Body of pancreas (tissue), 4 donors: ENCODE data around the gene RNLS. TPM values are rescaled to one million over a fixed set of nuclear protein-coding genes. Genes with fewer than 3 reads are reported as not detected.

ENCODE experiments used
- ATAC-seq: fragments of 150-250 bp; one replicate; pipeline ENCODE4 v1.9.1; 2016
- DNase-seq, 4 donors: peaks; one replicate each; pipeline ENCODE4 v3.0.0-alpha.2; 2019
- H3K27ac ChIP-seq, 4 donors: fragments of 200-600 bp; sonication (generic); 1 replicate in 3 of 4; 2 replicates in 1 of 4; pipeline versions ENCODE4 v1.5.1 to v1.6.1; 2016 to 2019; ENCODE audit warnings: mild to moderate bottlenecking in 1 of 4, mixed read lengths in 1 of 4, moderate library complexity in 1 of 4
- H3K27me3 ChIP-seq, 2 donors: fragments of 200-600 bp; sonication (generic); one replicate each; pipeline ENCODE4 v1.6.0; 2016; ENCODE audit warnings: mild to moderate bottlenecking in 1 of 2
- H3K36me3 ChIP-seq, 2 donors: fragments of 200-600 bp; sonication (generic); replicated peaks in 1 of 2; 2 replicates each; pipeline ENCODE4 v1.5.1; 2016; ENCODE audit warnings: low read depth in 2 of 2; ENCODE audit not compliant: insufficient read depth in 1 of 2
- H3K4me1 ChIP-seq: fragments of 200-600 bp; sonication (generic); one replicate; pipeline ENCODE4 v1.6.0; 2016
- H3K4me3 ChIP-seq, 2 donors: fragments of 200-600 bp; sonication (generic); 1 replicate in 1 of 2; 2 replicates in 1 of 2; pipeline ENCODE4 v1.5.1; 2016 to 2019
- H3K9me3 ChIP-seq, 3 donors: fragments of 200-600 bp; sonication (generic); 1 replicate in 2 of 3; 2 replicates in 1 of 3; pipeline ENCODE4 v1.5.1; 2016
- CTCF ChIP-seq, 7 experiments: fragments of 450-650 bp in 4 of 7; fragments of 200-600 bp in 3 of 7; sonication (generic) in 3 of 7; IDR thresholded peaks; one replicate each; pipeline ENCODE4 v1.5.1; 2016 to 2019; ENCODE audit warnings: antibody characterized with exemption in 7 of 7
- POLR2A ChIP-seq, 3 donors: fragments of 450-650 bp; IDR thresholded peaks; one replicate each; pipeline ENCODE4 v1.6.1; 2016; ENCODE audit warnings: antibody characterized with exemption in 3 of 3, mild to moderate bottlenecking in 2 of 3
- WGBS, 2 donors: methylation state at CpG; one replicate each; pipeline ENCODE4 v1.1.5; 2017; 5-methylcytosine and 5-hydroxymethylcytosine counted together
- intact Hi-C: fragments of 100-400 bp; cut with DNase I; formaldehyde crosslinking; loops from one replicate; pipeline ENCODE4 v1.15.1; 2023
- total RNA-seq, 2 donors: library from RNA; depleted of rRNA; stranded (reverse); fragments of >200 nt; gene quantifications; one replicate each; pipeline ENCODE4 v1.1.0, GENCODE V29; 2016

The RNLS gene
- total RNA-seq, 2 donors from 2014 or later, result 7.9 to 26.5 TPM

DNA sequence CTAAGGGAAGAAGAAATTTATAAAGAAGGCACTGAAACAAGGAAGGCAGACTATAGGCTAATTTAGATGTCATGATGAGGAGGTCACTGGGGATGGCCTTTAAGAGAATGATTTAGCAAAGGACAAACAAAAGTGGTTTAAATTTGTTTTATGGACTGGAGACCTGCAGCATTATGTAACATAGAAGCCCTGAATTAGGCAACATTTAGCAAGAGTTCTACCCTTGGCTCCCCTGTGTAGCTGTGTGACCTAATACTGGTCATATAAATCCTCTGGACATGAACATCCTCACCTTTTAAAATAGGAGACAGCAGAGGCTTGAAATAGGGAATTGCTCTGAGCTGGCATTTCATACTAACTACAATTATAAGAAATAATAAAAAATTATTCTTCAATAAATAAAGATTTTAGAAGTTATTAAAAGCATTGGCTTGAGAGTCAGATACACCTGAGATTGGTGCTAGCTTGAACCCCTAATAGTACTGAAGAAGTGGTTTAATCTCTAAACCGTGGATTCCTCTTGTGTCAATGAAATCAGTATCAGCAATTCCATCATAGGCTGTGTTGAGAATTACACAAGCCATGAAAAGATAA lies 48.9 kb downstream of the RNLS start:
- DNase-seq, result no peak
- H3K36me3 ChIP-seq, result no peaks in the 10 kb centered on the region
- intact Hi-C loops, result no loop called here

DNA sequence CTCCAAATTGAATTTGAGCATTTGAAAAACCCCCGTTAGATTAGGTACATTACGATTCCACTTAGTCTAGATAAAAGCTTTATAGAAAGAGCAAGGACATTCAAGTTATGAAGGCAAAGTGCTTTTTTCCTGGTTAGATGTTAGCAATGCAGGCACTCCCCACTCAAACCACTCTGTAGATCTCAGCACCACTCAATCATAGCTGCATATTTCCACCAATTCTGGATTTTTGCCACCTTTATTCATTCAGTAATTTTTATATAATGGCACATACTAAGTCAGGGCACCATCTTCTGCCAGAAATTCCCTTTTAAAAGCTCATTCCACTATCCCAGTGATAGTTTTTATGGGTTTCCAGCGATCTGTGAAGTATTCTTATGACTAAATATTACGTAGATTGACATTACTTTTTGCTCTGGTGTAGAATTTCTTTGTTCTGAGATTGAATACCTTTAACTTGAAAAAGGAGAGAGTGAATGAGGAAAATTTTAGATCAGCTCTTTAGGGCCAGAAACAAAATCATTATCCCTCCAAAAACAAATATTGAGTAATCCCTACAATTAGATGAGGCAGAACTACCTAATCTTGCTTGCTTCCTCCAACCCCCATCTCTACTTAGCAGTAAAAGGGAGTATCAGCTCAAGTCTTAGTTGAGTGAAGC lies 51.6 kb downstream of the RNLS start:
- no peak for ATAC-seq
- Histone ChIP-seq H3K27me3 (no peaks in the 10 kb centered on the region), H3K27ac (no peak overlapping the region), H3K36me3 (no peaks in the 10 kb centered on the region), H3K4me3 (no peak overlapping the region), H3K4me1 (no peaks in the 10 kb centered on the region), H3K9me3 (no peaks in the 10 kb centered on the region)
- TF ChIP-seq POLR2A (IDR thresholded peaks at IDR 0.05) (no peak), CTCF (IDR thresholded peaks at IDR 0.05) (no peak)
- WGBS, 2 donors, result 72 to 79% methylated on average over 4 of the region's 4 CpGs
- no peak for DNase-seq
- intact Hi-C loops, result no loop called here

More for the DNA sequence above, 48.9 kb downstream of the RNLS start:
- ATAC-seq, result no peak
- no peak for TF ChIP-seq POLR2A (IDR thresholded peaks at IDR 0.05)
- no peak for TF ChIP-seq CTCF (IDR thresholded peaks at IDR 0.05)
- 55 to 80% methylated on average over 1 of the region's 1 CpG for WGBS, 2 donors
- Histone ChIP-seq H3K27ac (no peak overlapping the region), H3K9me3 (no peaks in the 10 kb centered on the region), H3K4me1 (no peaks in the 10 kb centered on the region), H3K27me3 (no peaks in the 10 kb centered on the region), H3K4me3 (no peak overlapping the region)

DNA sequence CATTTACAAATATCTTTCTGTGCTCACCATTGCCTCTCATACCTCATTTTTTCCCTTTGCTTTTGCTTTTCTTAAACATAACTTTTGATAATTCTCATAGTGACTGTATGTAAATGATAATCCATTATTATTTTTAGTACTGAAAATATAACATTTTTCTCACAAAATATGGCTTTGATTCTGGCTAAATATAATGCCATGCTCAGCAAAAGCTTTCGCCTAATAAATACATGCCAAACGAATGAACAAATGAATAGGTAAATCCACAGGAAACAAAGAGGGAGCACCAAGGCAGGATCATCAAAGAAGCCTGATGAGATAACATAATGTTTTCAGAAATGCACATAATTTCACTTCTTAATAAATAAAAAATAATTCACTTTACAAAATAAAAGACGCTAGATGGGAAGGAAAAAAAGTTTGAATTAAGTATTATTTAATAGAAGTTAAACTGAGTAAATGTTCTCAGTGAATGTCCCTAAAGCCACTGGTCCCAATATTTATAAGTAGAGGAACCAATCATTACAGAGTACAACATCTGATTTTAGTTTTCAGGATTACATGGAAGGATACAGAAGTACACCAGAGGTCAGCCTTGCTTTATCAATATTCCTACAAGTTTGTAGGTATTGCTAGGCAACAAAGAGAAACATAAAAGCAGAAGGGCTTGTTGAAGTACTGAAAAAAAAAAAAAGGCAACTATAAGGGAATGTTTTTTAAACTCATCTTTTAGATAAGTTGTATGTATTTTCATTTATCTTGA lies 52.3 kb downstream of the RNLS start:
- Histone ChIP-seq H3K4me3 (no peak overlapping the region), H3K36me3 (no peaks in the 10 kb centered on the region), H3K4me1 (peaks cover 3% of the 10 kb centered on the region), H3K27ac (no peak overlapping the region), H3K27me3 (no peaks in the 10 kb centered on the region), H3K9me3 (no peaks in the 10 kb centered on the region)
- ATAC-seq (peak; percentile 70), DNase-seq (no peak)
- intact Hi-C loops, result no loop called here
- TF ChIP-seq CTCF (IDR thresholded peaks at IDR 0.05) (peak in 3 of 7 experiments; percentile 2 to 18 (median 13)), POLR2A (IDR thresholded peaks at IDR 0.05) (no peak)
- 59 to 95% methylated on average over 3 of the region's 3 CpGs for WGBS, 2 donors

- Histone ChIP-seq H3K36me3 (no peaks in the 10 kb centered on the region), H3K4me1 (peaks cover 6% of the 10 kb centered on the region), H3K27ac (no peak overlapping the region), H3K9me3 (no peaks in the 10 kb centered on the region), H3K4me3 (no peak overlapping the region), H3K27me3 (no peaks in the 10 kb centered on the region)
- DNase-seq (no peak), ATAC-seq (no peak)
- TF ChIP-seq CTCF (IDR thresholded peaks at IDR 0.05) (no peak), POLR2A (IDR thresholded peaks at IDR 0.05) (no peak)
- intact Hi-C loops, result no loop called here
- WGBS, 2 donors, result 56 to 78% methylated on average over 2 of the region's 2 CpGs
These were observed 53.0 kb downstream of the RNLS start for GRCh38 chr10:88530093-88530492.
